Neural crest cell (in vitro differentiated cells): ENCODE results near the gene OR4D2. TPM values are rescaled to one million over a fixed set of nuclear protein-coding genes. Genes with fewer than 3 reads are reported as not detected.

Experiments
- DNase-seq: peaks from one replicate; pipeline ENCODE4 v3.0.0; 2021; ENCODE audit warnings: low read depth, mixed read lengths, low spot score
- H3K27ac Mint-ChIP-seq: one replicate; pipeline ENCODE4 v1.8.0; 2021; ENCODE audit warnings: mild to moderate bottlenecking, mixed read lengths; ENCODE audit not compliant: unreplicated experiment
- H3K27me3 Mint-ChIP-seq: 2 replicates; pipeline ENCODE4 v1.8.0; 2021; ENCODE audit warnings: low read depth, mild to moderate bottlenecking, mixed read lengths
- H3K36me3 Mint-ChIP-seq: 2 replicates; pipeline ENCODE4 v1.8.0; 2021; ENCODE audit warnings: low read depth, mild to moderate bottlenecking, mixed read lengths
- H3K4me1 Mint-ChIP-seq: 2 replicates; pipeline ENCODE4 v1.8.0; 2021; ENCODE audit warnings: mixed read lengths
- H3K4me3 Mint-ChIP-seq: one replicate; pipeline ENCODE4 v1.8.0; 2021; ENCODE audit warnings: mild to moderate bottlenecking, mixed read lengths
- H3K9me3 Mint-ChIP-seq: 2 replicates; pipeline ENCODE4 v1.8.0; 2021; ENCODE audit warnings: mixed read lengths
- CTCF ChIP-seq: fragments of 200-600 bp; sonication (generic); conservative IDR thresholded peaks from 2 replicates; pipeline ENCODE4 v1.5.0; 2021; ENCODE audit warnings: antibody characterized with exemption, mild to moderate bottlenecking
- total RNA-seq: library from RNA; stranded (reverse); gene quantifications from 2 replicates; pipeline ENCODE4 v1.2.1, GENCODE V29; 2021

The OR4D2 gene
- total RNA-seq, 1 donor from 2014 or later: not detected

- peaks cover 11% of the 10 kb centered on the region for H3K9me3 Mint-ChIP-seq
- no peak within 1 kb of the TSS for H3K4me3 Mint-ChIP-seq
- H3K27me3 Mint-ChIP-seq: peaks cover 82% of the 10 kb centered on the region
- H3K36me3 Mint-ChIP-seq: peaks cover 11% of the 10 kb centered on the region
- H3K4me1 Mint-ChIP-seq: no peaks in the 10 kb centered on the region
- no peak for TF ChIP-seq CTCF
- no peak for DNase-seq
- no peak within 1 kb of the TSS for H3K27ac Mint-ChIP-seq
Measured at GRCh38 chr17:58147930-58148434, 18.8 kb upstream of the OR4D2 start, which contains the start of gene OR4D1. Gene OR4D1, plus strand, starts transcription at chr17:58148384. Its CDS starts 6,770 bp downstream, at chr17:58155154.

- no peak for DNase-seq
- Mint-ChIP-seq H3K4me3 (no peak overlapping the region), H3K9me3 (peaks cover 11% of the 10 kb centered on the region), H3K4me1 (no peaks in the 10 kb centered on the region), H3K36me3 (peaks cover 11% of the 10 kb centered on the region), H3K27ac (no peak overlapping the region), H3K27me3 (peaks cover 89% of the 10 kb centered on the region)
- no peak for TF ChIP-seq CTCF
Measured at GRCh38 chr17:58148609-58149008, 18.2 kb upstream of the OR4D2 start.

- Mint-ChIP-seq H3K27me3 (peaks cover 94% of the 10 kb centered on the region), H3K4me3 (no peak overlapping the region), H3K4me1 (no peaks in the 10 kb centered on the region), H3K36me3 (peaks cover 3% of the 10 kb centered on the region), H3K27ac (no peak overlapping the region), H3K9me3 (peaks cover 4% of the 10 kb centered on the region)
- no peak for TF ChIP-seq CTCF
- DNase-seq: no peak
Measured at GRCh38 chr17:58150394-58150793, 16.4 kb upstream of the OR4D2 start.

- Mint-ChIP-seq H3K36me3 (no peaks in the 10 kb centered on the region), H3K4me3 (no peak overlapping the region), H3K9me3 (peaks cover 6% of the 10 kb centered on the region), H3K4me1 (peaks cover 10% of the 10 kb centered on the region), H3K27me3 (peaks cover 94% of the 10 kb centered on the region), H3K27ac (no peak overlapping the region)
- DNase-seq: no peak
- TF ChIP-seq CTCF: no peak
Measured at GRCh38 chr17:58153046-58153445, 13.7 kb upstream of the OR4D2 start.

GRCh38 chr17:58153671-58154070 is 13.1 kb upstream of the OR4D2 start:
- Mint-ChIP-seq H3K9me3 (peaks cover 6% of the 10 kb centered on the region), H3K4me3 (no peak overlapping the region), H3K4me1 (peaks cover 10% of the 10 kb centered on the region), H3K36me3 (no peaks in the 10 kb centered on the region), H3K27ac (no peak overlapping the region), H3K27me3 (peaks cover 92% of the 10 kb centered on the region)
- TF ChIP-seq CTCF: no peak
- no peak for DNase-seq
